ENCODE measurements around the gene RTN4R. TPM values are rescaled to one million over a fixed set of nuclear protein-coding genes. Genes with fewer than 3 reads are reported as not detected.
"Not testable (repeated sequence)": the region's sequence is repeated elsewhere in the genome, so short reads cannot be mapped to it uniquely, and the experiment has no call there.

Gene RTN4R
- total and polyA plus RNA-seq, 9 of the 15 experiments (the other 6 are each of a cell fraction or from before 2014, with no cell fraction given) = 0.04 to 2.8 (median 1.4) TPM; not detected in 3

DNA sequence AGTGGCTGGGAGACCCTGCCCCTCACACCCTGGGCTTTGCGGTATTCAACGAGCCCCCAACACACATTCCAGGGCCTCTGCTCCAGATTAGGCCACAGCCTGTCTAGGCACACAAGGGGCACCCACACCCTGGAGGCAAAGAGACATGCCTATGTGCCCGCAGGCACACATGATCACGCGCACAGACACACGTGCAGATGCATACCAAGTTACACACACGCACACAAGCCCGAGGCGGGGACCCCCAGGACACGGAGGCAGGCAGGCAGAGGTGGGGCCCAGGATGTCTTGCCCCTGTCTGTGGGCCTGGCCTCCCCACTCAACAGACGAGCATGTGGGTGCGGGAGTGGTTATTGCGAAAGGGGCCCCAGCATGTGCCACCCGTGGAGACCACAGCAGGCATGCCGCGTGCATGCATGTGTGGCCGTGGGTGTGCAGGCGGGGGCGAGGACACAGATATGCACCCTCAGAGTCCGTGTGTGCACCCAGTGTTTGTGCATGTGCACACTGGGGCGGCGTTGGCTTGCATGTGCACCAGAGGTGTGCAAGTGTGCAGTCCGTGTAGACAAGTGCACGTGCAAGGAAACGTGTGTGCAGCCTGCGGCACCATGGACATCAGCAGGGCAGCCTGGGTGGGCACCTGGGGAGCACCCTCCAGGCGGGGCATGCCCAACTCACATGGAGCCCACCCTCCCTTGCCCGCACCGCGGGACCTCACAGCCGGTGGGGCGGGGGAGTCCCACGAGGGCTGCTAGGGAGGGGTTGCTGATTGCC lies 1.3 kb downstream of the RTN4R start:
- DNase-seq (ENCODE audit: extremely low read depth in 1 of 4, low spot score in 3 of 4); BruUV-seq (replicated peaks); H3K9me1 ChIP-seq (ENCODE audit: control insufficient read depth, insufficient read depth, low read length); POLR2A ChIA-PET; H3K9me3 ChIP-seq (replicated peaks; ENCODE audit: control insufficient read depth, insufficient read depth, low read depth, low read length); H3K79me2 ChIP-seq (ENCODE audit: control insufficient read depth, insufficient read depth, low read length); in situ Hi-C loops (cut with MboI); H3K4me3 ChIP-seq; FAIRE-seq; H3K4me2 ChIP-seq (ENCODE audit: insufficient read depth, low read length); H3K27ac ChIP-seq (ENCODE audit: extremely low read depth, low read depth, low read length); H2AFZ ChIP-seq (ENCODE audit: low read depth, low read length); ATAC-seq; H3K36me3 ChIP-seq (ENCODE audit: control insufficient read depth, insufficient read depth, low read length); TF ChIP-seq MYBL2 (IDR thresholded peaks at IDR 0.05; ENCODE audit: low read depth); CEBPG (tag; conservative IDR thresholded peaks at IDR 0.05 in 1 of 2, IDR thresholded peaks at IDR 0.05 in 1 of 2); MYNN (CRISPR knock-in tag; IDR thresholded peaks at IDR 0.05): not testable (repeated sequence)
- intact Hi-C loops (cut with micrococcal nuclease) = loop anchor here (5.0 kb wide), 1 partner anchor 90 kb away; no protein-coding TSS in a partner anchor
- CTCF ChIA-PET (ENCODE audit: low intra/inter-chr PET ratio) = interaction anchor here (1.1 kb wide), 1 partner anchor 51 kb away, joined by 5 read pairs; no protein-coding TSS in a partner anchor
- 19% methylated on average over 33 of the region's 33 CpGs for WGBS (ENCODE audit: insufficient coverage, low coverage, missing lambda C conversion rate)
- Histone ChIP-seq H3K27me3 (ENCODE audit: control insufficient read depth in 2 of 2, insufficient read depth in 2 of 2, low read length in 2 of 2) (peaks cover 7 to 64% of the 10 kb centered on the region in 2 experiments; a peak in 4 of 5 replicates), H3K4me1 (replicated peaks in 1 of 2; ENCODE audit: control insufficient read depth in 2 of 2, insufficient read depth in 2 of 2, low read length in 2 of 2) (peaks cover 4 to 66% of the 10 kb centered on the region in 2 experiments; a peak in 4 of 5 replicates), H4K20me1 (replicated peaks; ENCODE audit: control insufficient read depth, insufficient read depth, low read length) (peaks cover 61% of the 10 kb centered on the region), H3K9ac (ENCODE audit: insufficient read depth in 1 of 2, low read depth in 2 of 2, low read length in 2 of 2) (peak overlapping the region in 1 of 2 experiments; percentile 86; a peak in 2 of 4 replicates)
- TF ChIP-seq, protein P1, sequence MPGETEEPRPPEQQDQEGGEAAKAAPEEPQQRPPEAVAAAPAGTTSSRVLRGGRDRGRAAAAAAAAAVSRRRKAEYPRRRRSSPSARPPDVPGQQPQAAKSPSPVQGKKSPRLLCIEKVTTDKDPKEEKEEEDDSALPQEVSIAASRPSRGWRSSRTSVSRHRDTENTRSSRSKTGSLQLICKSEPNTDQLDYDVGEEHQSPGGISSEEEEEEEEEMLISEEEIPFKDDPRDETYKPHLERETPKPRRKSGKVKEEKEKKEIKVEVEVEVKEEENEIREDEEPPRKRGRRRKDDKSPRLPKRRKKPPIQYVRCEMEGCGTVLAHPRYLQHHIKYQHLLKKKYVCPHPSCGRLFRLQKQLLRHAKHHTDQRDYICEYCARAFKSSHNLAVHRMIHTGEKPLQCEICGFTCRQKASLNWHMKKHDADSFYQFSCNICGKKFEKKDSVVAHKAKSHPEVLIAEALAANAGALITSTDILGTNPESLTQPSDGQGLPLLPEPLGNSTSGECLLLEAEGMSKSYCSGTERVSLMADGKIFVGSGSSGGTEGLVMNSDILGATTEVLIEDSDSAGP (CRISPR knock-in tag; IDR thresholded peaks at IDR 0.05) = 0 out of 2 replicates have a peak, but pooled peaks have one; percentile 40
- TF ChIP-seq MYBL2 (CRISPR knock-in tag; IDR thresholded peaks at IDR 0.05; ENCODE audit: borderline replicate concordance) = peak; percentile 51
- TF ChIP-seq, protein P2, sequence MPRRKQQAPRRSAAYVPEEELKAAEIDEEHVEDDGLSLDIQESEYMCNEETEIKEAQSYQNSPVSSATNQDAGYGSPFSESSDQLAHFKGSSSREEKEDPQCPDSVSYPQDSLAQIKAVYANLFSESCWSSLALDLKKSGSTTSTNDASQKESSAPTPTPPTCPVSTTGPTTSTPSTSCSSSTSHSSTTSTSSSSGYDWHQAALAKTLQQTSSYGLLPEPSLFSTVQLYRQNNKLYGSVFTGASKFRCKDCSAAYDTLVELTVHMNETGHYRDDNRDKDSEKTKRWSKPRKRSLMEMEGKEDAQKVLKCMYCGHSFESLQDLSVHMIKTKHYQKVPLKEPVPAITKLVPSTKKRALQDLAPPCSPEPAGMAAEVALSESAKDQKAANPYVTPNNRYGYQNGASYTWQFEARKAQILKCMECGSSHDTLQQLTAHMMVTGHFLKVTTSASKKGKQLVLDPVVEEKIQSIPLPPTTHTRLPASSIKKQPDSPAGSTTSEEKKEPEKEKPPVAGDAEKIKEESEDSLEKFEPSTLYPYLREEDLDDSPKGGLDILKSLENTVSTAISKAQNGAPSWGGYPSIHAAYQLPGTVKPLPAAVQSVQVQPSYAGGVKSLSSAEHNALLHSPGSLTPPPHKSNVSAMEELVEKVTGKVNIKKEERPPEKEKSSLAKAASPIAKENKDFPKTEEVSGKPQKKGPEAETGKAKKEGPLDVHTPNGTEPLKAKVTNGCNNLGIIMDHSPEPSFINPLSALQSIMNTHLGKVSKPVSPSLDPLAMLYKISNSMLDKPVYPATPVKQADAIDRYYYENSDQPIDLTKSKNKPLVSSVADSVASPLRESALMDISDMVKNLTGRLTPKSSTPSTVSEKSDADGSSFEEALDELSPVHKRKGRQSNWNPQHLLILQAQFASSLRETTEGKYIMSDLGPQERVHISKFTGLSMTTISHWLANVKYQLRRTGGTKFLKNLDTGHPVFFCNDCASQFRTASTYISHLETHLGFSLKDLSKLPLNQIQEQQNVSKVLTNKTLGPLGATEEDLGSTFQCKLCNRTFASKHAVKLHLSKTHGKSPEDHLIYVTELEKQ (CRISPR knock-in tag; IDR thresholded peaks at IDR 0.05) = 0 out of 2 replicates have a peak, but pooled peaks have one; percentile 1
- peak; percentile 81; the same call in 1 of the 2 replicates for TF ChIP-seq ZC3H4 (CRISPR knock-in tag; IDR thresholded peaks at IDR 0.05; ENCODE audit: borderline replicate concordance)
- TF ChIP-seq CEBPG (CRISPR knock-in tag; IDR thresholded peaks at IDR 0.05) = peak; percentile 83
- TF ChIP-seq, protein P3, sequence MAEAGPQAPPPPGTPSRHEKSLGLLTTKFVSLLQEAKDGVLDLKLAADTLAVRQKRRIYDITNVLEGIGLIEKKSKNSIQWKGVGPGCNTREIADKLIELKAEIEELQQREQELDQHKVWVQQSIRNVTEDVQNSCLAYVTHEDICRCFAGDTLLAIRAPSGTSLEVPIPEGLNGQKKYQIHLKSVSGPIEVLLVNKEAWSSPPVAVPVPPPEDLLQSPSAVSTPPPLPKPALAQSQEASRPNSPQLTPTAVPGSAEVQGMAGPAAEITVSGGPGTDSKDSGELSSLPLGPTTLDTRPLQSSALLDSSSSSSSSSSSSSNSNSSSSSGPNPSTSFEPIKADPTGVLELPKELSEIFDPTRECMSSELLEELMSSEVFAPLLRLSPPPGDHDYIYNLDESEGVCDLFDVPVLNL (CRISPR knock-in tag; IDR thresholded peaks at IDR 0.05; ENCODE audit: low read depth) = peak; percentile 79; the same call in 1 of the 2 replicates
- peak; percentile 87 for TF ChIP-seq BHLHE40 (IDR thresholded peaks at IDR 0.05; ENCODE audit: low read length)
- TF ChIP-seq MYNN (IDR thresholded peaks at IDR 0.05) = peak; percentile 87
- peak; percentile 25; the same call in 1 of the 2 replicates for TF ChIP-seq HNRNPL (IDR thresholded peaks at IDR 0.05; ENCODE audit: low read depth, low read length)

Data from K562 (cell line).